Mesodermal cell (in vitro differentiated cells): Measurements from ENCODE around the gene HSDL1.

ENCODE experiments used
- H3K27ac ChIP-seq: 2 replicates; pipeline ENCODE4 v1.7.0; 2013; ENCODE audit warnings: mild to moderate bottlenecking, low read depth, low read length, moderate library complexity; ENCODE audit not compliant: severe bottlenecking
- H3K36me3 ChIP-seq: 2 replicates; pipeline ENCODE4 v1.7.1; 2013; ENCODE audit warnings: mild to moderate bottlenecking, low read length, moderate library complexity; ENCODE audit not compliant: control insufficient read depth, insufficient read depth
- H3K4me1 ChIP-seq: one replicate; pipeline ENCODE4 v1.7.1; 2013; ENCODE audit warnings: mild to moderate bottlenecking, low read length; ENCODE audit not compliant: insufficient read depth, control insufficient read depth, poor library complexity, severe bottlenecking
- H3K4me3 ChIP-seq: 2 replicates; pipeline ENCODE4 v1.7.0; 2013; ENCODE audit warnings: low read length, control low read depth, mild to moderate bottlenecking; ENCODE audit not compliant: insufficient read depth, poor library complexity, severe bottlenecking; ENCODE audit errors: extremely low read depth
- H3K9me3 ChIP-seq: 2 replicates; pipeline ENCODE4 v1.7.1; 2013; ENCODE audit warnings: mild to moderate bottlenecking, low read length, moderate library complexity; ENCODE audit not compliant: control insufficient read depth
- WGBS, 2 experiments: methylation state at CpG; one replicate each; pipeline ENCODE4 v1.1.5; 2013; ENCODE audit warnings: missing lambda C conversion rate in 2 of 2; ENCODE audit not compliant: insufficient coverage in 2 of 2; 5-methylcytosine and 5-hydroxymethylcytosine counted together

The HSDL1 gene

DNA sequence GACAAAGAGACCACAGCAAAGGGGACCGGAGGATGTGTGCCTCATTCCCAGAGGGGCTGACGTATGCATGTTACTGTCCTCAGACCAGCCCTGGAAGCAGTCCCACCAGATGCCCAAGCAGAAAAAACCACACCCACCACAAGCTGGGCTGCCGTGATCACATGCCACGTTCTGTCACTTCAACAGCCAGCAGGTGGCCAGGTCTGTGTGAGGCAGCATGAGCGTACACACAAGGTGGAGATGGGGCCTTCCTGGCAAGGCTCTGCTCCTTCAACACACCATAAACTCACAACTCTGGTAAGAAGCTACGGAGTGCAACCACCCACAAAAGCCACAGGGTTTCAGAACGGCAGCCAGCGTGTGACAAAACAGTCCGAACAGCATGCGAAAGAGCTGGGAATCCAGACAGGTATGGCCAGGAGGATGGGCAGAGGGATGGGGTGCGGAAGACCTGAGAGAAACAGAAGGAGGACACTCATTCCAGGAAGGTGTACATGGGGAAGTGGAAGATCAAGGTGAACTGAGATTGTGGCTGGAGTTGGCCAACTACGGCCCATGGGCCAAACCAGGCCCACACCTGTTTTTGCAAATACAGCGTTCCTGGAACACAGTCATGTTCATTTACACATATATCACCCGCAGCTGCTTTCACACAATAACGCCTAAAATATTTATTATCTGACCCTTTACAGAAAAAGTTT is 56.1 kb downstream of the HSDL1 start:
- WGBS, 2 experiments = 85 to 94% methylated on average over 10 to 13 of the region's 15 CpGs
- H3K9me3 ChIP-seq = no peaks in the 10 kb centered on the region
- no peak overlapping the region for H3K4me3 ChIP-seq
- H3K4me1 ChIP-seq = no peaks in the 10 kb centered on the region
- H3K36me3 ChIP-seq = peaks cover 90% of the 10 kb centered on the region
- H3K27ac ChIP-seq = no peak overlapping the region

DNA sequence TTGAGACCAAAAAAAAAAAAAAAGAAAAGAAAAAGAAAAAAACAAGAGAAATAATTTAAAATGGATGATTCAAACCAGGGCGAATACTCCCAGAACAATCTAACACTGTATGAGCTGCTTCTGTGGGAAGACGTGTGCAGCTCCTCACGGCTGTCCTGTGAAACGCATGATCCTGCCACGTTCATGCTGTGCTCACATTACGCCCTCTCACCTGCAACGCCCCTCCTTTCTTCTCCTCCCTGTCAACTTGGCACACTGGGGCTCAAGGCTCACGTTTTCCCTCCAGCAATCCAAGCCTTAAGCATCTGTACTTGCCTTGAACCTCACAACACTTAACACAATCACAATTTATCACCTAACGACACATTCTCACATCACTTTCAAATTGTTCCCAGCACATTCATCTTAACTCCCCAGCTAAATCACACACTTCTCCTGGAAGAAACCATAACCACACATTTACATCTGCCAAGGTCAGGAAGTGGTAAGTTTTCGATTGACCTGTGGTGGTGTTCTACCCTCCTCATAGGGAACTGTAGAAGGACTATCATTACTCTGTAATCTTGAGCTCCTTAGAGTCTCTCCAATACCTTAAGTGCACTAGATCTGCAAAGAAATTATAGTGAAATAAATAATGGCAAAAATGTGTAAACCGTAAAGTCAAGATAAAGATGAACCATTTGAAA is 57.4 kb downstream of the HSDL1 start:
- Histone ChIP-seq H3K4me1 (no peaks in the 10 kb centered on the region), H3K9me3 (no peaks in the 10 kb centered on the region), H3K36me3 (peaks cover 89% of the 10 kb centered on the region), H3K27ac (no peak overlapping the region), H3K4me3 (no peak overlapping the region)
- 90 to 97% methylated on average over 9 to 10 of the region's 11 CpGs for WGBS, 2 experiments

DNA sequence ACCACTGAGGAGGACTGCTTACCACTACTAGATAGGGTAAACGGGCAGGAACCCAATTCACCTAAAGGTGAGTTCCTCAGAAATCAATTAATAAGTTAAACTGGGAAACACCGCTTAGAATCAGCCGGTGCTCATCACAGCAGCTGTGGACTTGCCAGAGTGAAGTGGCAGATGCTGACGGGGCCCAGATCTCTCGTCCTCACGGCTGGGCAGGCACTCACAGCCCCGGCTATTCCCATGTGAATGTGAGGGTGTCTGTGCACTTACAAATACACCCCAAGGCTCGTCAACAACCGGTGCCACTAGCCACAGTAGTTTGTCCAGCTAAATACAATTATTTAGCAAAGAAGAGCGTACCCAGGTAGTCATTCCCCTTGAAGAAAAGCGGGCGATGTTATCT is 58.0 kb downstream of the HSDL1 start:
- H3K36me3 ChIP-seq = peaks cover 87% of the 10 kb centered on the region
- no peaks in the 10 kb centered on the region for H3K4me1 ChIP-seq
- H3K4me3 ChIP-seq = no peak overlapping the region
- no peak overlapping the region for H3K27ac ChIP-seq
- H3K9me3 ChIP-seq = no peaks in the 10 kb centered on the region
- WGBS, 2 experiments = 69 to 76% methylated on average over 4 to 5 of the region's 12 CpGs

DNA sequence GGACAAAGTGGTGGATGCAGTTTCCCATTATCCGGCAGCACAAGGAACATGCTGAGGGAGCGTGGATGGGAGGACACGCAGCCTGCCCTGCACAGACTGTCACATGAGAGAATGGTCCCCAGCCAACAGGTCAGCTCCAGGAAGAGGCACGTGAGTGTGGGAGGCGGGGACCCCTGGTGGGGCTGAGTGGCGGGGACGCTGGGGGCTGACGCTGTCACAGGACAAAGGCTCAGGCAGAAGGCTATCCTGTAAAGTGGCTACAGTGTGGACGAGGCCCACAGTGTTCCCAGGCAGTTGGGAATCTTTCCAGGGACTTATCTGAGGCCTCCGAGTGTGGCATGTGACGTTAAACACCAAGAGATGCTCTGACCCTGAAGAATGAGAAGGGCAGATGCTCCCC is 58.6 kb downstream of the HSDL1 start:
- H3K27ac ChIP-seq = no peak overlapping the region
- WGBS, 2 experiments = 84 to 91% methylated on average over 9 to 11 of the region's 11 CpGs
- H3K9me3 ChIP-seq = no peaks in the 10 kb centered on the region
- no peaks in the 10 kb centered on the region for H3K4me1 ChIP-seq
- no peak overlapping the region for H3K4me3 ChIP-seq
- peaks cover 87% of the 10 kb centered on the region for H3K36me3 ChIP-seq

DNA sequence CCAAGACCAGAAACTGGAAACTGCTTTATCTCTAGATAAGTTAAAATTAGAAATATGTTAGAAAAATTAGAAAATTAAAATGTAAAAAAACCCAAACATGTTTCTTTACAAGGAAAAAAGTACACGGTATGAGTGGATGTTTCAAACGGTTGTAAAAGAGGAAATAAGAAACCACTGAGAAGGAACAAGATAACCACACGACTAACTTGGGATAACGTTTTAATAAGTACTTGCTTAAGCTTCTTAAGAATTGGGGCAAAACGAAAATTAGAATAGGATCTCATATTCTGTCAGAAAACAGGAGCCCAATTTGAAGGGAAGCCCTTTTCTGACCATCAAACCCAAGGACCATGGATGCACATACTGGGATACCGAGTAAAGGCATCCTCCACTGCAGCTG is 59.2 kb downstream of the HSDL1 start:
- Histone ChIP-seq H3K27ac (no peak overlapping the region), H3K9me3 (no peaks in the 10 kb centered on the region), H3K4me3 (no peak overlapping the region), H3K36me3 (peaks cover 87% of the 10 kb centered on the region), H3K4me1 (no peaks in the 10 kb centered on the region)
- 87 to 88% methylated on average over 4 to 6 of the region's 6 CpGs for WGBS, 2 experiments

DNA sequence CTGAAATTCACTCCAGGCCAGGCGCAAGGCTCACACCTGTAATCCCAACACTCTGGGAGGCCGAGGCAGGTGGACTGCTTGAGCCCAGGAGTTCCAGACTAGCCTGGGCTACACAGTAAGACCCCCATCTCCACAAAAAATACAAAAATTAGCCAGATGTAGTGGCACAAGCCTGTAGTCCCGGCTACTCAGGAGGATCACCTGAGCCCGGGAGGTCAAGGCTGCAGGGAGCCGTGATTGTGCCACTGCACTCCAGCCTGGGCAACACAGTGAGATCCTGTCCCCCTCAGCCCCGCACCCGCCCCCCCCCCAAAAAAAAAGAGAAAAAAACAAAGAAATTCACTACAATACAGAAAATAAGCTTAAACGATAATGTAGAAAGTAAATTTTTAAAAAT is 59.7 kb downstream of the HSDL1 start:
- Histone ChIP-seq H3K9me3 (no peaks in the 10 kb centered on the region), H3K36me3 (peaks cover 87% of the 10 kb centered on the region), H3K27ac (no peak overlapping the region), H3K4me1 (no peaks in the 10 kb centered on the region), H3K4me3 (no peak overlapping the region)
- 100% methylated on average over 5 of the region's 8 CpGs; no CpG with 5 or more reads in 1 of the 2 experiments for WGBS, 2 experiments

DNA sequence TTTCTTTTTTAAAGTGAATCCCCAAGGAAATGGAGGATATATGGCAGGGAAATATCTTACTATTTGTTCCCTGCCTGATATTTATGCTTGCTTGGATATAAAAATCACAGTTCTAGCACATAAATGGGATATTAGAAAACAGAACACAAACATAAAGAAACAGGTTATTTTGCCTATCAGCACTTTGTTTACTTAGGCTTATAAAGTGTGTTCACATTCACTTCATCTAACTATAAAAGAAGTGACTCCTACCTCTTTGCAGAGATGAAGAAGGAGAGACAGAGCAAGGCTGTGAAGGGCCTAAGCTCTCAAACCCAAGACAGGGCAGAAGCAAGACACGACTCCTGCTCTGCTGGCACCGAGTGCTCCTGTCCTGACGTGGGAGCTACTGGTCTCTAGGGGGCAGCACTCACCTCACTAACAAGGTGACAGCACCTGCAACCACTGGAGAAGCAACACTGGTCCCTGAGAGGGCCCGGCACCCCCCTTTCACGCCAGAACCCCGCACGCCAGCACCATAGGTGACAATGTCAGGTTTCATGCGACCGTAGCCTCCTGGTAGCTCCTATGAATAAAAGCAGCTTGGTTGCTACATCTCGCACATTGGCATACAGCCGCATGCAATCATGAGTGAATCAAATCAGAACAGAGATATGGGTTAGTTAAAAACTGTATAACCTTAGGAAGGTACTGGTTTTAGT is 60.3 kb downstream of the HSDL1 start:
- no peaks in the 10 kb centered on the region for H3K9me3 ChIP-seq
- H3K27ac ChIP-seq = no peak overlapping the region
- H3K36me3 ChIP-seq = peaks cover 85% of the 10 kb centered on the region
- H3K4me3 ChIP-seq = no peak overlapping the region
- H3K4me1 ChIP-seq = no peaks in the 10 kb centered on the region
- 68 to 69% methylated on average over 11 of the region's 11 CpGs for WGBS, 2 experiments

DNA sequence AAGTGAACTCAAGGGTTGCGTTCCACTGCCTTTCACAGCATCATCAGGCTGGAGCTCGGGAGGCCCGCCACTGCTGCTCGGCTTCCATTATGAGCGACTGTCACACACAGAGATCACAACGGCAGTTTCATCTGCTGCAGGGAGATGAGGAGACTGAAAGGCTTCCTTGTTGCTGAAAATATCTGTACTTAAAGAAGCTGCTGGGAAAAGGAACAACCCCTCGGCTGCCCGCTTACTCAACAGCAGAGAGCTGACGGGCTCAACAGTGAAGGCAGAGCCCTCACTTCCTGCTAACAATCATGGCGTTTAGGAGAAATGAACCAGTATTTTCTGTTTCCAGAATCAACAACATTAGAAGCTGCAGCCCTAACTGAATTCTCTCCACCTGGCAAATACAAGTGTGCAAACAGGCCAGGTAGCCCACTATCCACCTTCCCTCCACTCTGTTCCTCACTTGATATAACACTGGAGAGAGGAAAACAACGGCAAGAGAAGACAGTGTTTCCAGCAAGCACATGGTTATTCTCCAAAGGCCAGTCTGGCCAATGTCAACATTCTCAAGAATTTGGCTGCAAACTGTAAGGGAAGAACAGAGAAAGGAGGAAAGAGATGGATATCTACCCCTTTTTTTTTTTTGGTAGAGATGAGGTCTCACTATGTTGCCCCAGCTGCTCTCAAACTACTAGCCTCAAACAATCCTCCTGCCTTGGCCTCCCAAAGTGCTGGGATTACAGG is 62.0 kb downstream of the HSDL1 start:
- WGBS, 2 experiments = 97% methylated on average over 9 of the region's 11 CpGs
- no peaks in the 10 kb centered on the region for H3K9me3 ChIP-seq
- H3K4me3 ChIP-seq = no peak overlapping the region
- H3K27ac ChIP-seq = no peak overlapping the region
- H3K4me1 ChIP-seq = no peaks in the 10 kb centered on the region
- H3K36me3 ChIP-seq = peaks cover 88% of the 10 kb centered on the region

DNA sequence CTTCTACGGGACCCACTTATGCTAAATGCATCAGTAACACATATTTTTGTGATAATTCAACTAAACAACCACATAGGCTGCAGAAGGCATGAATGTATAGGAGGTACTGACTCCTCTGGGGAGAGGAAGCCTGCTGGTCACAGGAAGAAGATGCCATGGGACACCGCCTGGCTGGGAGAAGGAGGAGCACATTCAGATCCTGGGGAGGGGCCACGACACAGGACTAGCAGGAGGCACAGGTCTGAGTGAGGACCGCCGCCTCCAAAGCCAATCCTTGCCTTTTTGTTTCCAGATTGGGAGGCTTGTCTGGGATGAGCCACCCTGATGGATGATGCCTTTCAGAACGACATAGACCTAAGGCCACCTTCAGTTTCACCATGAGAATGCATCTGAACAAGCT is 62.9 kb downstream of the HSDL1 start:
- H3K9me3 ChIP-seq = no peaks in the 10 kb centered on the region
- H3K4me1 ChIP-seq = no peaks in the 10 kb centered on the region
- H3K27ac ChIP-seq = no peak overlapping the region
- no peak overlapping the region for H3K4me3 ChIP-seq
- peaks cover 88% of the 10 kb centered on the region for H3K36me3 ChIP-seq
- WGBS, 2 experiments = 81 to 92% methylated on average over 3 to 5 of the region's 6 CpGs

DNA sequence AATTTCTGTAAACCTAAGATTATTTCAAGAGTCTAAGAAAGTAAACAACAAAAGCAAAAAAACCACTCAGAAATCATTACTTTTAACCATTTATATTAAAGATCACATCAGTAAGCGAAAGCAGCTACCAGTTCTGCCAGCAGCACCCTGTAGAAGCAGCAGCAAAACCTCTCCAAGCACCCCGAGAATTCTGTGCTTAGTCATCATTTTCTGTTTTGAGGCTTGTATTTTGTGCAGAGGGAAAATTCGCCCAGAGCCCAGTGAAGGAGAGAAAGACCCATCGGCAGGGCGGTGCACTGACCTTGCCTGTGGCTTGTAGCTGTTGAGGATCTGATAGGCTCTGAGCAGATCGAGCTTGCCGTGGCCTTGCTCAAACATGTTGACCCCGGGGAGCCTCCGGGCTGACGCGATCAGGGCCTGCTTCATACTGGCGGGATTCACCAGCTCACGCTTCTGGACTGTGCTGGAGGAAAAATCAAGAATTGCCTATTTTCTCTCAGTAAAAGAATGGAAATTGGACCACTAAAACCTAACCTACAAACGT is 63.5 kb downstream of the HSDL1 start:
- Histone ChIP-seq H3K36me3 (peaks cover 86% of the 10 kb centered on the region), H3K27ac (no peak overlapping the region), H3K4me3 (no peak overlapping the region), H3K9me3 (no peaks in the 10 kb centered on the region), H3K4me1 (no peaks in the 10 kb centered on the region)
- 94 to 96% methylated on average over 9 to 11 of the region's 14 CpGs for WGBS, 2 experiments
